Thyroid gland (tissue), 4 donors: ENCODE data around the gene ADORA2A. TPM values are rescaled to one million over a fixed set of nuclear protein-coding genes. Genes with fewer than 3 reads are reported as not detected.

Experiments
- DNase-seq, 2 donors: peaks; one replicate each; pipeline ENCODE4 v3.0.0-alpha.2; 2019
- H3K27ac ChIP-seq, 3 donors: fragments of 200-600 bp; sonication (generic); 1 replicate in 2 of 3; 2 replicates in 1 of 3; pipeline ENCODE4 v1.5.1; 2016 to 2019; ENCODE audit warnings: mild to moderate bottlenecking in 1 of 3, moderate library complexity in 1 of 3
- H3K27me3 ChIP-seq: fragments of 200-600 bp; sonication (generic); one replicate; pipeline ENCODE4 v1.5.1; 2019
- H3K36me3 ChIP-seq, 2 donors: fragments of 200-600 bp; sonication (generic); one replicate each; pipeline ENCODE4 v1.5.1; 2016 to 2019
- H3K4me1 ChIP-seq, 2 donors: fragments of 200-600 bp; sonication (generic); one replicate each; pipeline ENCODE4 v1.5.1; 2017 to 2019
- H3K4me3 ChIP-seq, 3 donors: fragments of 200-600 bp; sonication (generic); replicated peaks in 1 of 3; 1 replicate in 2 of 3; 2 replicates in 1 of 3; pipeline ENCODE4 v1.5.1; 2016; ENCODE audit warnings: mild to moderate bottlenecking in 1 of 3
- H3K9me3 ChIP-seq: fragments of 200-600 bp; sonication (generic); one replicate; pipeline ENCODE4 v1.5.1; 2017
- POLR2A ChIP-seq, 2 donors: fragments of 450-650 bp; IDR thresholded peaks; one replicate each; pipeline ENCODE4 v1.6.1; 2017; ENCODE audit warnings: antibody characterized with exemption in 2 of 2, mild to moderate bottlenecking in 2 of 2, moderate library complexity in 1 of 2
- WGBS, 2 donors: methylation state at CpG; one replicate each; pipeline ENCODE4 v1.1.5; 2017; 5-methylcytosine and 5-hydroxymethylcytosine counted together
- intact Hi-C: fragments of 100-400 bp; cut with DNase I; formaldehyde crosslinking; loops from one replicate; pipeline ENCODE4 v1.15.1; 2023
- total RNA-seq, 4 donors: library from RNA; depleted of rRNA; stranded (reverse); fragments of >200 nt; gene quantifications; one replicate each; pipeline ENCODE4 v1.2.3, GENCODE V29; 2016
- TF ChIP-seq, protein P1 (sequence below), 6 experiments: fragments of 200-600 bp in 3 of 6; fragments of 450-650 bp in 3 of 6; sonication (generic) in 3 of 6; IDR thresholded peaks; one replicate each; pipeline ENCODE4 v1.5.1; 2016 to 2019; ENCODE audit warnings: antibody characterized with exemption in 6 of 6, mild to moderate bottlenecking in 2 of 6, inconsistent platforms in 1 of 6, moderate library complexity in 1 of 6

ADORA2A gene
- total RNA-seq, 4 donors from 2014 or later, result 1.4 to 3.0 (median 2.5) TPM

DNA sequence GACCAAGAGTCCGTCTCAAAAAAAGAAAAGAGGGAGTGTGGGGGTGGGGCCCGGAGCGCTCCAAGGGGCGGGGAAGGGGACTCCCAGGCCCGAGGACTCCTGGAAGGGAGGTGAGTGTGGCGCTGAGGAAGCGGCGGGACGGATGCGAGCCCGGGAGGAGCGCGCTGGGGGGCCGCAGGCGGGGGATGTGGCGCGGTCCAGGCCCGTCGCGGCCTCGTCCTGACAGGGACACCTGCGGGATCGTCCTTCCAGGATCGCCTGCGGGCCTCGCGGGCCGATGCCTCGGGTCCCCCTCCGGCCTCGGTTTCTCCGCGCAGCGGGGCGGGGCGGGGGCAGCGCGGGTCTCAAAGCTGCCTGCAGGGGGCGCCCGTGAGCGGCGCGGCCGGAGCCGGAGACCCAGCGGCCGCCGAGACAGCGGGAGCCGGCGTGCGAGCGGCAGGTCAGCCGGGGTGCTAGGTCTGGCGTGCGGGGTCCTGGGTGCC is 3.8 kb upstream of the ADORA2A start:
- intact Hi-C loops, result loop anchor here (2.0 to 5.0 kb wide), 2 partner anchors 79 to 99 kb away; no protein-coding TSS in a partner anchor
- H3K36me3 ChIP-seq, result no peaks in the 10 kb centered on the region
- peak overlapping the region in 1 of 3 donors; percentile 58 for H3K27ac ChIP-seq
- DNase-seq, result peak; percentile 50 to 58
- peaks cover 7 to 33% of the 10 kb centered on the region in 2 donors for H3K4me1 ChIP-seq
- 0 to 1% methylated on average over 4 to 15 of the region's 56 CpGs for WGBS, 2 donors
- TF ChIP-seq POLR2A (IDR thresholded peaks at IDR 0.05), result no peak
- TF ChIP-seq, protein P1, sequence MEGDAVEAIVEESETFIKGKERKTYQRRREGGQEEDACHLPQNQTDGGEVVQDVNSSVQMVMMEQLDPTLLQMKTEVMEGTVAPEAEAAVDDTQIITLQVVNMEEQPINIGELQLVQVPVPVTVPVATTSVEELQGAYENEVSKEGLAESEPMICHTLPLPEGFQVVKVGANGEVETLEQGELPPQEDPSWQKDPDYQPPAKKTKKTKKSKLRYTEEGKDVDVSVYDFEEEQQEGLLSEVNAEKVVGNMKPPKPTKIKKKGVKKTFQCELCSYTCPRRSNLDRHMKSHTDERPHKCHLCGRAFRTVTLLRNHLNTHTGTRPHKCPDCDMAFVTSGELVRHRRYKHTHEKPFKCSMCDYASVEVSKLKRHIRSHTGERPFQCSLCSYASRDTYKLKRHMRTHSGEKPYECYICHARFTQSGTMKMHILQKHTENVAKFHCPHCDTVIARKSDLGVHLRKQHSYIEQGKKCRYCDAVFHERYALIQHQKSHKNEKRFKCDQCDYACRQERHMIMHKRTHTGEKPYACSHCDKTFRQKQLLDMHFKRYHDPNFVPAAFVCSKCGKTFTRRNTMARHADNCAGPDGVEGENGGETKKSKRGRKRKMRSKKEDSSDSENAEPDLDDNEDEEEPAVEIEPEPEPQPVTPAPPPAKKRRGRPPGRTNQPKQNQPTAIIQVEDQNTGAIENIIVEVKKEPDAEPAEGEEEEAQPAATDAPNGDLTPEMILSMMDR (IDR thresholded peaks at IDR 0.05), result peak in 5 of 6 experiments; percentile 80 to 98 (median 83)
- H3K27me3 ChIP-seq, result no peaks in the 10 kb centered on the region
- peak overlapping the region in 2 of 3 donors; percentile 11 to 49 for H3K4me3 ChIP-seq
- H3K9me3 ChIP-seq, result no peaks in the 10 kb centered on the region

DNA sequence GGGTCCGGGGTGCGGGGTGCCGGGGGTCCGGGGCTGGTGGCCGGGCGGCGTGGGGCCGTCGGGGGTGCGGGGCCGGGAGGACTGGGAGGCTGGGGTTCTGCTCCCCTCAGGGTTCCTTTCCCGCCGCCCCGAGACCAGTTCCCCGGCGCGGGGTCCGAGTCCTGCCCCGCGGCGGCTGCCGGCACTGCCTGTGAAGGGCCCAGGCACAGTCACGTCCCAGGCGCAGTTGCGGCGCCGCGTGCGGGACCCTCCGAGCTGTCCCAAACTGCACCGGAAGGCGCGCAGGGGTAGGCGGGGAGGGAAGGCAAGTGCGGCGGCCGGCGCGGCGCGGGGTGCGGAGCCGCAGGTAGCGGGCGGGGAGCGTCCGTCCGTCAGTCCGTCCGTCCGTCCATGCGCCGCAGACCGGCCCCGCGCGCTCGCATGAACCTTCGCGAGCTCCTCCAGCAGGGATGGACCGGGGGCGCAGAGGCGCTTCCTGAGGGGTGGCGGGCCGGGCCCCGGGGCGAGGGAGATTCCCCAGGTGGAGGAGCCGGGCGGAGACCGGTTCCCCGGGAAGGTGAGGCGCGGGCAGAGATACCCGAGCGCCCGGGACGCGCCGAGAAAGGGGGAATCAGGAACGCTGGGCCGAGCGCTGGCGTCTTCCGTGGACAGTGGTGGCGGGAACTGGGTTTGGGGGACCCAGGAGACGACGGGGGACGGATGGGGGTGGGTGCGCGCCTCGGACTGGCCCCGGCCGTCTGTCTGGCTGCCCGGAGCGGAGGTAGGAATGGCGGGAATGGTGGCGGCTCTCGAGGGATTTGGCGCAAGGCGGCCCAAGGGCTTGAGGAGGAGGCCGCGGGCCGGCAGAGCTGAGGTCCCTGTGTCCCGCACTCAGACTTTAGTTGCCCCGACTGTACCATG is 3.1 kb upstream of the ADORA2A start:
- WGBS, 2 donors, result 14 to 32% methylated on average over 20 to 23 of the region's 105 CpGs
- TF ChIP-seq POLR2A (IDR thresholded peaks at IDR 0.05), result no peak
- TF ChIP-seq, protein P1 (IDR thresholded peaks at IDR 0.05), result no peak
- no peaks in the 10 kb centered on the region for H3K36me3 ChIP-seq
- intact Hi-C loops, result loop anchor here (5.0 kb wide), 1 partner anchor 98 kb away; no protein-coding TSS in a partner anchor
- peak overlapping the region; percentile 5 to 49 (median 11) for H3K4me3 ChIP-seq
- peaks cover 7 to 26% of the 10 kb centered on the region in 2 donors for H3K4me1 ChIP-seq
- no peaks in the 10 kb centered on the region for H3K9me3 ChIP-seq
- peak overlapping the region in 1 of 3 donors; percentile 58 for H3K27ac ChIP-seq
- DNase-seq, result no peak
- H3K27me3 ChIP-seq, result no peaks in the 10 kb centered on the region

DNA sequence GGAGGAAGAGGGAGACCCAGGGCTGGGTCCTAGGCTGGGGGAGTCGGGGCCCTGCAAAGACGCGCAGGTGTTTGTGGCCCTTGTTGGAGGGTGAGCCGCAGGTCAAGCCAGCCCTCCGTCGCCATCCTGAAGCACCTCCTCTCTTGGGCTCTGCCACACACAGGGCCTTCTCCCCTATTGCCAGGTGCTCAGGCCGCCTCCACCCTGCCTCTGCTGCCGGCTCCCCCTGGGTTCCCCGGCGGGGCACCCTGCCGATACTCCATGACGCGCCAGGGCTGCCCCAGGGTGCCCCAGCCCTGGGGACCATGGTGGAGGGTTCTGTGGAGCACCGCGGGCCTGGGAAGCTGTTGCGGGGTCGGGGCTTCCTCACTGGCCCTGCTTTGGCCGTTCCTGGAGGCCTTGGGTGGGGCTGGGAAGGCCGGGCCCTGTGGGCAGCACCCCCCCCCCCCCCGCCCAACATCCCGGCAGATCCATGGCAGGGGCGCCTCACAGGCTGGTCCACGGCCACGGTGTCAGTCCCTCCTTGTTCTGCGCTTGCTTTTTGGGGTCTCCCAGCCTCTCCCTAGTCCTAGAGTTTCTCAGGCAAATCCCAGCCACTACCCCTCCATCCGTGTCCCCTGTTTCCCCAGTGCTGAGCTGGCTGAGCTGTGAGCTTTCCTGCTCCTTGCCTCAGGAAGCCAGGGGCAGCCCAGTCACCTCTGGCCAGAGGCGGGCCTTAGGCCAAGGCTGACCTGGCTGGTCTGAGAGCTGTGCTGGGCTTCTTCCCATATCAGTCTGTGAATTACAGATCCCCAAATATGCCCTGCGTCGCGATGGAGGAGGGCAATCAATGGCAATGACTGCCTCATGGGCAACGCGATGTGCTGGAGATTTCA is 2.3 kb upstream of the ADORA2A start:
- DNase-seq, result no peak
- no peaks in the 10 kb centered on the region for H3K27me3 ChIP-seq
- peak overlapping the region in 1 of 3 donors; percentile 58 for H3K27ac ChIP-seq
- WGBS, 2 donors, result 88 to 89% methylated on average over 16 to 25 of the region's 32 CpGs
- H3K9me3 ChIP-seq, result no peaks in the 10 kb centered on the region
- TF ChIP-seq, protein P1 (IDR thresholded peaks at IDR 0.05), result no peak
- no peak for TF ChIP-seq POLR2A (IDR thresholded peaks at IDR 0.05)
- H3K4me1 ChIP-seq, result peaks cover 13 to 28% of the 10 kb centered on the region in 2 donors
- intact Hi-C loops, result loop anchor here (5.0 kb wide), 1 partner anchor 97 kb away; no protein-coding TSS in a partner anchor
- H3K36me3 ChIP-seq, result no peaks in the 10 kb centered on the region
- H3K4me3 ChIP-seq, result peak overlapping the region in 1 of 3 donors; percentile 49

DNA sequence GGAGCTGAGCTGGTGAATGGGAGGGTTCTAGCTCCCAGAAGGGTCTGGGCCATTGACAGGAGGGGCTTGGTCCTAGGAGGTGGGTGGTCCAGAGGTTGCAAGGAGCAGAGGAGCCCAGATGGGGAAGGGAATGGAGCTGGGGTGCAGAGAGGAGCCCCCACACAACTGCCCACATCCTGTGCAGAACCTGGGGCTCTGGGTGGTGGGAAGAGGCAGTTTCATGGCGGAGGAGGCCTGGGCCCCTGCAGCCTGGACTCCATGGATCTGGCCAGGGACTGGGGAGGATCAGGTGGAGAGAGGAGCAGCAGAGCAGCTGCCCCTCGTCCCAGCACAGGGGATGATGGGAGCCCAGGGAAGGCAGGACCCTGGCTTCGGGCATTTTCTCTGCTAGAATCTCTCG is 963 bp upstream of the ADORA2A start:
- 89 to 92% methylated on average over 4 of the region's 4 CpGs for WGBS, 2 donors
- Histone ChIP-seq H3K4me3 (no peak overlapping the region), H3K36me3 (no peaks in the 10 kb centered on the region), H3K4me1 (peaks cover 13 to 22% of the 10 kb centered on the region in 2 donors), H3K9me3 (no peaks in the 10 kb centered on the region), H3K27me3 (no peaks in the 10 kb centered on the region), H3K27ac (no peak overlapping the region)
- TF ChIP-seq, protein P1 (IDR thresholded peaks at IDR 0.05), result no peak
- no peak for TF ChIP-seq POLR2A (IDR thresholded peaks at IDR 0.05)
- intact Hi-C loops, result no loop called here
- DNase-seq, result no peak
